ENCODE results near the gene PHTF2.

DNA sequence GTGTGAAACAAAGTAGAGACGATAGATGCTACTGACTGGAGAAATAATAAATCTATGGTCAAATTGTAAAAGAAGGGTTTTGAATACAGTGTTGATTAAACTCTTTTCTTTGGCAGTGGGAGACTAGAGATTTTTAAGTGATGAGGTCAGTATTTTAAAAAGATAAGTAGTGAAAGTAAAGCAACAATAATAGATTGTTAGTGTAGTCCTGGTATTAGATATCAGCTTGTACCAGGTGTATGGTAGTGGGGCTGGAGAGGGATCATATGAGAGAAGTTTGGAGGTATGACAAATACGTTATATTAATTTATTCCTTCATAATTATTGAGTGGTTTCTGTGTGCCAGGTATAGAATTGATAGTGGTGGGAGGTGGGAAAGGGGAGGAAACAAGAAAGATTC is 25.2 kb downstream of the PHTF2 start:
- TF ChIP-seq RAD21 (IDR thresholded peaks at IDR 0.05; ENCODE audit: low read depth) (no peak), TAF1 (IDR thresholded peaks at IDR 0.05; ENCODE audit: low read depth) (no peak), TEAD4 (IDR thresholded peaks at IDR 0.05) (no peak), CEBPB (IDR thresholded peaks at IDR 0.05) (no peak), YY1 (IDR thresholded peaks at IDR 0.05; ENCODE audit: low read depth) (no peak), ZBTB7A (IDR thresholded peaks at IDR 0.05; ENCODE audit: low read depth) (no peak), CREB1 (IDR thresholded peaks at IDR 0.05; ENCODE audit: low read depth) (no peak), EP300 (IDR thresholded peaks at IDR 0.05; ENCODE audit: borderline replicate concordance) (no peak)
- TF ChIP-seq, protein P1, sequence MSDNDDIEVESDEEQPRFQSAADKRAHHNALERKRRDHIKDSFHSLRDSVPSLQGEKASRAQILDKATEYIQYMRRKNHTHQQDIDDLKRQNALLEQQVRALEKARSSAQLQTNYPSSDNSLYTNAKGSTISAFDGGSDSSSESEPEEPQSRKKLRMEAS (IDR thresholded peaks at IDR 0.05), result no peak
- TF ChIP-seq, protein P2, sequence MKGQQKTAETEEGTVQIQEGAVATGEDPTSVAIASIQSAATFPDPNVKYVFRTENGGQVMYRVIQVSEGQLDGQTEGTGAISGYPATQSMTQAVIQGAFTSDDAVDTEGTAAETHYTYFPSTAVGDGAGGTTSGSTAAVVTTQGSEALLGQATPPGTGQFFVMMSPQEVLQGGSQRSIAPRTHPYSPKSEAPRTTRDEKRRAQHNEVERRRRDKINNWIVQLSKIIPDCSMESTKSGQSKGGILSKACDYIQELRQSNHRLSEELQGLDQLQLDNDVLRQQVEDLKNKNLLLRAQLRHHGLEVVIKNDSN (IDR thresholded peaks at IDR 0.05), result no peak
